Renal cortex interstitium (tissue), 11 donors: ENCODE data around the gene INPP5A. TPM values are rescaled to one million over a fixed set of nuclear protein-coding genes. Genes with fewer than 3 reads are reported as not detected.

Source experiments
- DNase-seq, 11 donors: peaks; one replicate each; pipeline ENCODE4 v3.0.0-alpha.2; 2013; ENCODE audit warnings: low read depth in 9 of 11, low spot score in 4 of 11; ENCODE audit errors: extremely low read depth in 1 of 11
- polyA plus RNA-seq, 3 donors: library from polyadenylated mRNA; unstranded; fragments of 120-200 nt; gene quantifications; one replicate each; pipeline ENCODE4 v1.2.1, GENCODE V29; 2013; ENCODE audit not compliant: insufficient read length in 3 of 3

Gene INPP5A
- polyA plus RNA-seq, 3 donors: 30.7 to 33.1 (median 31.3) TPM

- no peak for DNase-seq
Observed at GRCh38 chr10:132526676-132527075, 10.9 kb upstream of the INPP5A start.

- DNase-seq: no peak
Observed at GRCh38 chr10:132527339-132528063, 10.1 kb upstream of the INPP5A start.

- no peak for DNase-seq
Observed at GRCh38 chr10:132528064-132528691, 9.4 kb upstream of the INPP5A start.

- DNase-seq: no peak
Observed at GRCh38 chr10:132532179-132532578, 5.4 kb upstream of the INPP5A start.

- no peak for DNase-seq
Observed at GRCh38 chr10:132532749-132533560, 4.6 kb upstream of the INPP5A start.

GRCh38 chr10:132533571-132534260, 3.9 kb upstream of the INPP5A start:
- no peak for DNase-seq

GRCh38 chr10:132534391-132535064, 3.1 kb upstream of the INPP5A start:
- no peak for DNase-seq

- DNase-seq: no peak
Observed at GRCh38 chr10:132535065-132535651, 2.4 kb upstream of the INPP5A start.

- no peak for DNase-seq
Observed at GRCh38 chr10:132536241-132536876, 1.2 kb upstream of the INPP5A start.

GRCh38 chr10:132536877-132537683, 507 bp upstream of the INPP5A start:
- peak; percentile 94 to 99 (median 98) for DNase-seq

GRCh38 chr10:132538031-132538789, 623 bp downstream of the INPP5A start:
- DNase-seq: no peak

GRCh38 chr10:132538790-132539421, 1.3 kb downstream of the INPP5A start:
- no peak for DNase-seq

GRCh38 chr10:132539431-132539839, 1.8 kb downstream of the INPP5A start:
- no peak for DNase-seq

- DNase-seq: no peak
Observed at GRCh38 chr10:132539894-132540293, 2.3 kb downstream of the INPP5A start.

GRCh38 chr10:132540456-132540855, 2.9 kb downstream of the INPP5A start:
- DNase-seq: no peak

- no peak for DNase-seq
Observed at GRCh38 chr10:132541129-132541528, 3.5 kb downstream of the INPP5A start.
